MM.1S (cell line): ENCODE measurements around the gene CNMD.

Experiments used
- CTCF ChIP-seq: fragments of 300-600 bp; sonication (generic); IDR thresholded peaks from 2 replicates; pipeline ENCODE4 v1.5.1; 2016; ENCODE audit warnings: antibody characterized with exemption, low read length, mixed read lengths
- EZH2 ChIP-seq: fragments of 300-600 bp; sonication (generic); optimal IDR thresholded peaks from 2 replicates; pipeline ENCODE3; 2017; ENCODE audit warnings: low read depth, mild to moderate bottlenecking, antibody characterized with exemption, low read length, mixed read lengths
- EZH2phosphoT487 ChIP-seq: fragments of 300-600 bp; sonication (generic); IDR thresholded peaks from 2 replicates; pipeline ENCODE4 v1.6.1; 2018; ENCODE audit warnings: antibody characterized with exemption, low read length

- TF ChIP-seq EZH2: no peak
- no peak for TF ChIP-seq CTCF
- no peak for TF ChIP-seq EZH2phosphoT487
Observed at GRCh38 chr13:52670726-52671125, 68.9 kb downstream of the CNMD start.
